Liver (tissue), 3 donors: ENCODE measurements around the gene FBXW7.

Experiments
- CTCF ChIP-seq: fragments of 150-350 bp; IDR thresholded peaks from 2 replicates; pipeline ENCODE4 v1.5.1; 2017; ENCODE audit warnings: improper control_type of control experiment, low read depth, low read length; ENCODE audit not compliant: missing input control
- EGR1 ChIP-seq, 2 donors: IDR thresholded peaks; 2 replicates each; pipeline ENCODE4 v1.6.1; 2016 to 2018; ENCODE audit warnings: antibody characterized with exemption in 2 of 2, low read depth in 2 of 2
- FOXA1 ChIP-seq: IDR thresholded peaks from 2 replicates; pipeline ENCODE4 v1.6.1; 2016; ENCODE audit warnings: antibody characterized with exemption
- GABPA ChIP-seq, 2 donors: IDR thresholded peaks in 1 of 2; conservative IDR thresholded peaks in 1 of 2; 2 replicates each; pipeline ENCODE4 v1.6.1; 2016; ENCODE audit warnings: antibody characterized with exemption in 2 of 2, mild to moderate bottlenecking in 1 of 2, moderate library complexity in 1 of 2
- HNF4G ChIP-seq: IDR thresholded peaks from 2 replicates; pipeline ENCODE4 v1.6.1; 2016; ENCODE audit warnings: antibody characterized with exemption
- JUND ChIP-seq, 2 donors: IDR thresholded peaks; 2 replicates each; pipeline ENCODE4 v1.6.1; 2016; ENCODE audit warnings: antibody characterized with exemption in 2 of 2
- MAX ChIP-seq: IDR thresholded peaks from 2 replicates; pipeline ENCODE4 v1.6.1; 2016; ENCODE audit warnings: antibody characterized with exemption
- NR2F2 ChIP-seq: IDR thresholded peaks from 2 replicates; pipeline ENCODE4 v1.6.1; 2016; ENCODE audit warnings: antibody characterized with exemption
- RAD21 ChIP-seq, 2 donors: IDR thresholded peaks; 2 replicates each; pipeline ENCODE4 v1.6.1; 2016; ENCODE audit warnings: antibody characterized with exemption in 2 of 2, mild to moderate bottlenecking in 2 of 2
- REST ChIP-seq: IDR thresholded peaks from 2 replicates; pipeline ENCODE4 v1.6.1; 2016; ENCODE audit warnings: antibody characterized with exemption, mild to moderate bottlenecking
- SP1 ChIP-seq: IDR thresholded peaks from 2 replicates; pipeline ENCODE4 v1.6.1; 2018; ENCODE audit warnings: antibody characterized with exemption, mild to moderate bottlenecking
- YY1 ChIP-seq: IDR thresholded peaks from 2 replicates; pipeline ENCODE4 v1.6.1; 2016; ENCODE audit warnings: antibody characterized with exemption, mild to moderate bottlenecking
- donor health status: healthy.
- donor health status: healthy.

- TF ChIP-seq CTCF (no peak), FOXA1 (no peak), SP1 (no peak), EGR1 (IDR thresholded peaks at IDR 0.05; ENCODE audit: low read depth in 2 of 2) (no peak), MAX (no peak), REST (no peak), HNF4G (no peak), YY1 (no peak), JUND (IDR thresholded peaks at IDR 0.05) (no peak), RAD21 (IDR thresholded peaks at IDR 0.05) (no peak), GABPA (IDR thresholded peaks at IDR 0.05 in 1 of 2, conservative IDR thresholded peaks at IDR 0.05 in 1 of 2) (no peak), NR2F2 (no peak)
Observed at GRCh38 chr4:152363904-152364303, 172.0 kb downstream of the FBXW7 start.
